ENCODE results near the gene ANKRD28. TPM values are rescaled to one million over a fixed set of nuclear protein-coding genes. Genes with fewer than 3 reads are reported as not detected.

Gene ANKRD28
- total RNA-seq, 1 donor from 2014 or later = 60.6 TPM

DNA sequence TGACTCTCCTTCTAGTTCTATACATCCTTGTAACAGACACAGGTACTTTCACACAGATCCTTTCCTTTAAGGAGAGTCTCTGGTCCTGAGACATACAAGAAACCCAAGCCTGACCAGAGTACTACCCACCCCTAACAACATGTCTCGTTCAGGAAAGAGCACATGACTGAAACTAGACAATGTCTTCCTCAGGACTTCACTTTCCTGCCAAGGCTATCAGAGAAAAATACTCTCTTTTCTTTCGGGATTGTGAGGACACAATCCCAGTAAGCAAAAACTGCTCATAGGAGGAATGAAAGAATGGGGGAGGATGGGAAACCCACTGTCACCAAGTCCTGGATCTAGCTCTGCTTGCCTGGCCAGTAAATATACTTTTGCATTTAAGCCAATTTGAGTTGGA, 11.5 kb upstream of the ANKRD28 start:
- no peak for DNase-seq (ENCODE audit: low read depth)
- H3K4me3 ChIP-seq (ENCODE audit: low read depth, low read length) = no peak overlapping the region
- no peaks in the 10 kb centered on the region for H3K27me3 ChIP-seq (ENCODE audit: control insufficient read depth, insufficient read depth, low read length)
- TF ChIP-seq, protein P1, sequence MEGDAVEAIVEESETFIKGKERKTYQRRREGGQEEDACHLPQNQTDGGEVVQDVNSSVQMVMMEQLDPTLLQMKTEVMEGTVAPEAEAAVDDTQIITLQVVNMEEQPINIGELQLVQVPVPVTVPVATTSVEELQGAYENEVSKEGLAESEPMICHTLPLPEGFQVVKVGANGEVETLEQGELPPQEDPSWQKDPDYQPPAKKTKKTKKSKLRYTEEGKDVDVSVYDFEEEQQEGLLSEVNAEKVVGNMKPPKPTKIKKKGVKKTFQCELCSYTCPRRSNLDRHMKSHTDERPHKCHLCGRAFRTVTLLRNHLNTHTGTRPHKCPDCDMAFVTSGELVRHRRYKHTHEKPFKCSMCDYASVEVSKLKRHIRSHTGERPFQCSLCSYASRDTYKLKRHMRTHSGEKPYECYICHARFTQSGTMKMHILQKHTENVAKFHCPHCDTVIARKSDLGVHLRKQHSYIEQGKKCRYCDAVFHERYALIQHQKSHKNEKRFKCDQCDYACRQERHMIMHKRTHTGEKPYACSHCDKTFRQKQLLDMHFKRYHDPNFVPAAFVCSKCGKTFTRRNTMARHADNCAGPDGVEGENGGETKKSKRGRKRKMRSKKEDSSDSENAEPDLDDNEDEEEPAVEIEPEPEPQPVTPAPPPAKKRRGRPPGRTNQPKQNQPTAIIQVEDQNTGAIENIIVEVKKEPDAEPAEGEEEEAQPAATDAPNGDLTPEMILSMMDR (IDR thresholded peaks at IDR 0.05; ENCODE audit: insufficient read depth, low read length, severe bottlenecking) = no peak
- H3K36me3 ChIP-seq (ENCODE audit: control insufficient read depth, insufficient read depth, low read length) = no peaks in the 10 kb centered on the region
- no peak for FAIRE-seq

DNA sequence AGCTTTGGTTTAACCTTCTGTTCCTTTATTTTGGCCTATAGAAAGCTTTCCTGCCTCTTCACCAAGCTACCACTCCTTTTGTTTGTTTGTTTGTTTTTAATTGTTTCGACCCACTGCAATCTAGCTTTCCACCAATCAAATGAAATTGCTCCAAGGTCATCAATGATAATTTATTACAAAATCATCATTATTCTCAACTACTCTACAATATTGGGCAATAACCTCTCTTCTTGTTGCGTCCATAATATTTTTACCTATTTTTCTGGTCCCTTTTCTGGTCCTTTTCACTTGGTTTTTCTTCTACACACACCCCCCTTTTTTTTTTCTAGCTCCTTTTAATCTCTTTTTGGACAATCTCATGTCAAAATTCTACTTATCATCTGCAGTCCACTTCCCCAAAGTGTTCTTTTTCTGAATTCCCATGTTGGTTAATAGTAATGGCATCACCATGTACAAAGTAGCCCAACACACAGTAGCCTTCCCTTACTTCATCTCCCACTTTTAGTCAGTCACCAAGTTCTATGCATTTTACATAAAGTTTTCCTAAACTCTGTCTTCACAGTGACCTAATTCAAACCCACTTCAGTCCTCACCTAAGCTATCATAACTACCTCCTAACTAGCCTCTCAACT, 11.0 kb upstream of the ANKRD28 start:
- Histone ChIP-seq H3K36me3 (ENCODE audit: control insufficient read depth, insufficient read depth, low read length) (no peaks in the 10 kb centered on the region), H3K27me3 (ENCODE audit: control insufficient read depth, insufficient read depth, low read length) (no peaks in the 10 kb centered on the region), H3K4me3 (ENCODE audit: low read depth, low read length) (no peak overlapping the region)
- TF ChIP-seq, protein P1 (IDR thresholded peaks at IDR 0.05; ENCODE audit: insufficient read depth, low read length, severe bottlenecking) = no peak
- FAIRE-seq = no peak
- no peak for DNase-seq (ENCODE audit: low read depth)

DNA sequence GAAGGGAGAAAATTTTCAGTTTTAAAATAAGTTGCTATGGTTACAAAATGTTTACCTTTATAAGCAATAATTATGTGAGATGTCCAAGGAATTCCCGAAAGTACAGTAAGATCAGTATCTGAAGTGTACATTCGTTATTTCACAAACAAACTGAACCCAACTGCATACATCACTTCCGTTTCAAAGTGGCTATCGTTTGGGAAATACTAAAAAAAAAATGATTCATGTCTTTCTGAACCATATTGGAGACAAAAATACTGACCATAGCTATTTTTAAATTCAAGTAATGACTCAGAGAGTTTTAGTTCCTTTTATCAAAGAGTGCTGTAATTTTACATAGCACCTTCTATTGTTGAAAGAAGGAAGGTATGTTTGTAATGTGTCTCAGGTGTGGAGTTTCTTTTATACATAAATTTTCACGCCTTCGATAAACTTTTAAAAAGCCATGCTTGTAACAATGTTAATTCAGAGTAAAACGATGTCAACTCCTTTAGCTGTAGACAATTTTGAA, 8.0 kb upstream of the ANKRD28 start:
- H3K27me3 ChIP-seq (ENCODE audit: control insufficient read depth, insufficient read depth, low read length) = no peaks in the 10 kb centered on the region
- DNase-seq (ENCODE audit: low read depth) (peak; percentile 91), FAIRE-seq (no peak)
- H3K4me3 ChIP-seq (ENCODE audit: low read depth, low read length) = no peak overlapping the region
- no peaks in the 10 kb centered on the region for H3K36me3 ChIP-seq (ENCODE audit: control insufficient read depth, insufficient read depth, low read length)
- TF ChIP-seq, protein P1 (IDR thresholded peaks at IDR 0.05; ENCODE audit: insufficient read depth, low read length, severe bottlenecking) = no peak

DNA sequence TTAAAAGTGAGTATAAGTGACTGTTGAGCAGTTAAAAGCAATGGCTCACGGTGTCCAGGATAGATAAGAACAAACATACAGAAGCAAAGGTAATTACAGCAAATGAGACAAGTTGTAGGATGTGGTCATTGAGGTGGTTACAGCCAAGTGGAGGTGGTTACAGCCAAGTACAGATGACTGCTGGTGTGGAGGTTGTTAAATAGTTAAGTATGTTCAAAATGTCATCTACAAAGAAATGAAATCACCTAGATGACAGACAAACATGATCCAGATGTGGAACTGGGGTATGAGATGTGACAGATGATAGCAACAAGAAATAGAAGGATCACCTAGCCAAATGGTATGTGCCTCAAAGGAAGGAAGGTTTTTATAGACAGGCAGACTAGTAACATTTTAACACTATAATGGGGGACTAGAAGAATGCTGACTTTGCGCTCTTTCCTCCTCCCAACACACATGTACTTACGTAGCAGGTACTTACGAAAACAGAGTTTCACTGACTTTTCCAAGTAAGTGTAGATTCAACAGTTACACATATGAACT, 6.8 kb upstream of the ANKRD28 start:
- DNase-seq (ENCODE audit: low read depth) (no peak), FAIRE-seq (no peak)
- TF ChIP-seq, protein P1 (IDR thresholded peaks at IDR 0.05; ENCODE audit: insufficient read depth, low read length, severe bottlenecking) = no peak
- Histone ChIP-seq H3K36me3 (ENCODE audit: control insufficient read depth, insufficient read depth, low read length) (no peaks in the 10 kb centered on the region), H3K27me3 (ENCODE audit: control insufficient read depth, insufficient read depth, low read length) (no peaks in the 10 kb centered on the region), H3K4me3 (ENCODE audit: low read depth, low read length) (no peak overlapping the region)

DNA sequence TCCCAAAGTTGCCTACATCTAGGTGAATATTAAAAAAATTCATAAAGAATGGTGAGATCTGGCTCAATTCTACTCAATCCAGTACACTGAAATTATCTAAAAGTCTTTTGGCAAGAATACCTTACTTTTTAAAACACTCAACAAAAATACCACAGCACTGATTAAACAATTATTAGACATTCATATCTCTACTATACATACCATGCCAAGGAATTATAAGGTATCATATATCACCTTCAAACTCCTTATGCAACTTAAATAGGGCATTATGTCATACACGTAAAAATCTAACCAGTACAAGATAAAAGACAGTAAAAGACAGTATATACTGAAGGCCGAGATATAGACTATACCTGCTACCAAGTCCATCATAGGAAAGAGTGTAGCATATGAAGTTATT, 6.1 kb upstream of the ANKRD28 start:
- DNase-seq (ENCODE audit: low read depth) (peak; percentile 66), FAIRE-seq (no peak)
- Histone ChIP-seq H3K36me3 (ENCODE audit: control insufficient read depth, insufficient read depth, low read length) (no peaks in the 10 kb centered on the region), H3K4me3 (ENCODE audit: low read depth, low read length) (no peak overlapping the region), H3K27me3 (ENCODE audit: control insufficient read depth, insufficient read depth, low read length) (no peaks in the 10 kb centered on the region)
- TF ChIP-seq, protein P1 (IDR thresholded peaks at IDR 0.05; ENCODE audit: insufficient read depth, low read length, severe bottlenecking) = no peak

Measured in bronchial epithelial cell (primary cell).